Measurements from ENCODE around the gene CSNK1G2.
A peak's percentile ranks its signal among the peaks of the same experiment; 100 is the strongest.

The CSNK1G2 gene

DNA sequence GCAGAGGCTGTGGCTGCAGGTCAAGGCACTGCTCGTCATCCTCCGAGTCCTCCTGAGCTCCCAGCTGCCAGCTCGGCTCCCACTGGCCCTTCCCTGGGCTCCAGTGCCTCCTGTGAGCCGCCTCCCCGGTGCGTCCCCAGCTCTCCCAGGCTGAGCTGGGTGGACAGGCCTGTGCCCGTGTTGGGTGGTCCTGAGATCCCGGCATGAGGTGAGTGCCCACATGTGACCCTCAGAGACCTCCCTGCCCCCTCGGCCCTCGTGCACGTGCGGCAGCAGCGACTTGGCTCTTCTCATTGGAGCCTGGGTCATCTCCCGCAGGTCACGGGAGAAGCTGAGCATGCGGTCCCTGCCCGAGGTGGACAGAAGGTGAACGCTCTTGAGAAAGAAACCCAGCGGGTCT, 20.3 kb upstream of the CSNK1G2 start:
- no peak for DNase-seq

DNA sequence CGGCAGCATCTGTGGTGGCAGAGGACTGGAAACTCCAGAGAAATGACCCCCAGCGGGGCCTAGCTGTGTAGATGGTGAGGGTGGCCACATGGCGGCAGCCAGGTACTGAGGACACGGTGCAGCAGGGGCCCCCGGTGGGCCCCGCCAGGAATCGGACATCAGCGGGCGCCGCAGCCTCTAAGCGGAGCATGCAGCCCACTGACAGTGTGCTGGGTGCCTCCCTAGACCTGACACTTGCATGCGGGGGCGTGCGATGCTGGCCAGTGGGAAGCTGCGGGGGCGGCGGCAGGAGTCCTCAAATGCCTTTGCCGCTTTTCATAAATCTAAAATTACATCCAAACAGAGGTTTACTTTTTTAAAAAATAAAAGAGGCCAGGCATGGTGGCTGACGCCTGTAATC, 19.6 kb upstream of the CSNK1G2 start:
- DNase-seq = no peak

DNA sequence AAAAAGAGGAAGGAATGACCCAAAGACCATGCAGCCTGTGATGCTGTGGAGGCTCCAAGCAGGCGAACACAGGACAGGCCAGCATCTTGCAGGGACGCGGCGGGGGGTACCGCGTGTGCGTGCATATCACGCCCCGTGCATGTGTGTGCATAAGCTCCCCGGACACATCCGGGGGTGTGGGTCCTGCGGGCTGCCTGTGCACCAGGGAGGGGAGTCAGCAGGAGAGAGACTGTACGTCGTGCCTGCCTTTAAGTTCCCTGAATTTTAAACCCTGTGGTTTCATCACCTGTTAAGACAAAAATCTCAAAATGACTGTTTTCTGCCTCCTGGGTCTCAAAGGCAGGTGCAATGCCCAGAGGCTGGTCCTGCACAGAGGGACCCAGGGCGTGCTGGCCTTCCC, 19.1 kb upstream of the CSNK1G2 start:
- DNase-seq = no peak

DNA sequence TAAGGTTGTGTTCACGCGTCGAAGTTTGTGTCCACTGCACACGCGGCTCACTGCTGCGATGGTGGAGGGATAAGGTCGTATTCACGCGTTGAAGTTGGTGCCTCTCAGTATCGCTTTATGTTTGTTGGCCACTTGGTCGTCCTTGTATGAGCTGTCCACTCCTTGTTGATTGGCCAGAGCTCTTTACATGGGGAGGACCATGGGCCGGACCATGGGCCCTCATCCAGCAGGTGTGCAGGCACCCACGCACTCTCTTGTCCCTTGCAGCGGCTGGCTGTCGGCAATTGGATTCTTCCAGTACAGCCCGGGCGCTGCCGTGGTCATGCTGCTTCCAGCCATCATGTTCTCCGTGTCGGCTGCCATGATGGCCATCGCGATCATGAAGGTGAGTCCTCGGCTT, 18.2 kb upstream of the CSNK1G2 start:
- DNase-seq = no peak

DNA sequence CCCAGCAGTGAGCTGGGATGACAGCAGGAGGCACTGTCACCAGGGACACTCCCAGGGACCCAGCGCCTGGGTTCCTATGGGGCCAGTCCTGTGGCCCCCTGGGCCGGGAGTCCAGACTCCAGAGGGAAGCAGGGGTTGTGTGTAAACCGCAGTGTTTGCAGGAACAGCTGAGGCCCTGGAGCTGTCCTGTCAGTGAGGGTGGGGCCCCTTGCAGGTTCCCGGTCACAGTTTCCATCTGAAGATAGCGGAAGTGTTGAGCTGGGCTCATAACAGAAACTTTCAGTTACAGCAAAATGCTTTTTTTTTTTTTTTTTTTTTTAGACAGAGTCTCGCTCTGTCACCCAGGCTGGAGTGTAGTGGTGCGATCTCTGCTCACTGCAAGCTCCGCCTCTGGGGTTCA, 17.7 kb upstream of the CSNK1G2 start:
- no peak for DNase-seq

DNA sequence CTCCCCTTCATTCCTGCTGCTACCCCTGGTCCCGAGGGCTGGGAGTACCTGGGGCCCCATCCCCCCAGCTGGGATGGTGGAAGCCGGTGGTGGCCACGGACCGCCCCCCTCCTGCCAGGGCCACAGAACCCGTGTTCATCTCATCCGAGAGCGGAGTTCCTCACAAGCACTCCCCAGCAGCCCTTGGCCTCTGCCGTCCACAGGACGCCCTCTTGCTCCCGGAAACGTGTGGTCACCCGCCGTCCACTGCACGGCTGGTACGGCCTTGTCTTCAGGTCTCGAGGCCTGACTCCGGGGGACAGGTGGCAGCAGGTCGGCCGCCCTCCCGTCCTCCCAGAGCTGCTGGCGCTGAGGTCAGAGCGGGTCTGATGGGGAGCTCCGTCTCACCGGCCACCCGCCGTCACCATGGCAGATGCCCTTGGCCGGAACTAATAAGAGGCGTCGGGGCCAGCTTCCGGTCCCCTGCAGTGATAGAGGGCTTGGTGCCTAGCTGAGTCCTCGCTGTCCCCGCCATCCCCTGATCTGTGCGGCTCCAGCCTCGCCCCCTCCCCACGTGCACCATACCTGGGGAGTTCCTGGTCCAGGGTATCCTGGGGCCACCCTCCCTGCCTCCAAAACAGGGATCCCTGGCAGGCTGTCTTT, 16.5 kb upstream of the CSNK1G2 start:
- no peak for DNase-seq

DNA sequence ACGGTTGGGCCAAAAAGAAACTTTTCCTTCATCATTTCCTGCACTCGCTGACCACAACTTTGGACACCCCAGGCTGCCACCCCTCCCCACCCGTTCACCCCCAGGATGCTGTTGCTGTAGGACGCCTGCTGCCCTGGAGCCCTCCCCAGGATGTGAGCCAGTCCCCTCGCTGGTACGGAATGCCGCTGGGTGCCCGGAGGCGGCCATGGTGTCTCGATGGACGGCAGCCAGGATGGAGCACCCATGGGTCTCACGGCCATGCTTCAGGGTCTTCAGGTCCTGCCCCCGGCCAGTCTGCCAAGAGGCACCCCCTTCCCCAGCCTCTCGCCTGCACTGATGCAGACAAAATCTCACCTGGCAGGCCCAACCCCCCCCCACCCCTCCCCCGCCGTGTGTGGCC, 15.4 kb upstream of the CSNK1G2 start:
- no peak for DNase-seq

DNA sequence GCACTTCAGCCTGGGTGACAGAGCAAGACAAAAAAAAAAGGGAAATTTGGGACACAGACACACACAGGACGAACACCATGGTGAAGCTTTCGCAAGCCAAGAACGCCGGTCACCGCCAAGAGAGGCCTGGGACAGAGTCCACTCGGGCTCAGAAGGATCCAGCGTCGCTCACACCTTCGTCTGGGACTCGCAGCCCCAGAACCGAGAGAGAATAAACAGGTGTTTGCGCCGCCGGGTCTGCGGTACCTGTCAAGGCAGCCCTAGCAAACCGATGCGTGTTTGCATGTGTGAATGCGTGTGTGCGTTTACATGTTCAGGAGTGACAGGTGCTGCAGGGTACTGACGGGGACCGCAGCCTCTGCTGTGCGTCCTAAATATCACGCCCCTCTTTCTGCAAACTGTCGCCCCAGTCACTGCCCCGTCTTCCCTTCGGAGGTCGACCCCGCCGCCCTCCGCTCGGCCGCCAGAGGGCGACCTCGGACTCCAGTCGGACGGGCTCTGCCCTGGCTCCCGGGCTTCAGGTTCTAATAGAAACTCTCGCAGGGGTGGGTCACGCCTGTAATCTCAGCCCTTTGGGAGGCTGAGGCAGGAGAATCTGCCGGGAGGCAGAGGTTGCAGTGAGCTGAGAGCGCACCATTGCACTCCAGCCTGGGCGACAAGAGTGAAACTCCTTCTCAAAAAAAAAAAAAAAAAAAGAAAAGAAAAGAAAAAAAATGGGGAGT, 11.8 kb upstream of the CSNK1G2 start:
- DNase-seq = peak; percentile 31

DNA sequence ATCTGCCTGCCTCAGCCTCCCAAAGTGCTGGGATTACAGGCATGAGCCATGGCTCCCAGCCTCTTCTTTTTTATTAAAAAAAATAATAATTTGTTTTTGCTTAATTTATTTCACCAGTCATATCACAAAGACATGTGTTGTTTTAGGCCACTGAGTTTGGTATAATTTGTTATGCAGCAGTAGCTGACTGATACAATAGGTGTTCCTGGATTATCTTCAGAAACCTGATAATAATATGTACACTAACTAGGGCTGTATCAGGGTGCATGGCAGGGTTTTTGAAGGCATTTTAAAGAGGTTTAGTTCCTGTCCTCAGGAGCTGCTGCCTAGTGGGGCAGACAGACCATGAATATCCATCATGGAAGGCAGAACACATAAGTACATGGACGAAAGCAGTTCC, 9.5 kb upstream of the CSNK1G2 start:
- no peak for DNase-seq

DNA sequence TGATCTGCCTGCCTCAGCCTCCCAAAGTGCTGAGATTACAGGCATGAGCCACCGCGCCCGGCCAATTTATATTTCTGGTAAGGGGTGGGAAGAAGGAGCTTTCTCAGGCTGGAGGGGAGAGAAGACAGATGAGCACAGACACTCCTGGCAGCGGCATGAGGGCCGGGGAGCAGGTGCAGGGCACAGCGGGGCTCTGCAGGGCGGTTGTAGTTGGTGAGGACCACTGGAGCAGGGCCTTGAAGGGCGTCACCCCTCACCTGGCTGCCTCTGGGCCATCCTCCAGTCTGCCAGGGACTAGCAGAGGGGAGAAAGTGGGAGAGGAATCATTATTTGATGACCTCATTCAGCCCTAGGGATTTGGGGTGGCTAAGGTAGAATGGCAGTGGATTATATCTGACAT, 8.6 kb upstream of the CSNK1G2 start:
- DNase-seq = no peak

DNA sequence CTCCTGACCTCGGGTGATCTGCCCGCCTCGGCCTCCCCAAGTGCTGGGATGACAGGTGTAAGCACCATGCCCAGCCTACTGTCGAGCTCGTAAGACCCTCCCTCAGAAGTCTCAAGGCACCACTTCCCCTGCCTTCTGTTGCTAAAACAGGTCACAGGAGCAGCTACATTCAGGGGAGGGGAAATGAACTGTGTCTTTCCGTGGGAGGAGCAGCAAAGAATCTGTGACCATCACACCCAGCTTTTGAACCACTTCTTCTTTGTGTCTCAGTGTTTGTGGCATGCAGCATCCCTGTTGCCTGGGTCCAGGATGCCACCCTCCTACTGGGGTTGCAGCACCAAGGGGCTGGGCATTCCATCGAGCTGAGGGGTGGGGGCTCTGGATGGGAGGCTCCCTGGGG, 7.7 kb upstream of the CSNK1G2 start:
- DNase-seq = no peak

DNA sequence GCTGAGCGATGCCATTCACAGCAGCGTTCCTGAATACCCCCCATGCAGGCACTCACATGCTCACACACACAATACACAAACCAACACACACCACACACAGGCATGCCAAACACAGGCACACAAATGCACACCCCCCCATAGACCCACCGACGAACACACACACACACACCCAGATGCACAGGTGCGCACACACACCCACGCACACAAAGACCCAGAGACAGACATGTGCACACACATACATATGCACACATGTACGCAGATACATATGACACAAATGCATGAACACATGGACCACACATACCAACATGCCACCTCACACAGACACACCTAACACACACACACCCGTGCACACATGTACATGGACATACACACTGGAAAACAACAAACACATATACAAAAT, 7.0 kb upstream of the CSNK1G2 start:
- DNase-seq = no peak

DNA sequence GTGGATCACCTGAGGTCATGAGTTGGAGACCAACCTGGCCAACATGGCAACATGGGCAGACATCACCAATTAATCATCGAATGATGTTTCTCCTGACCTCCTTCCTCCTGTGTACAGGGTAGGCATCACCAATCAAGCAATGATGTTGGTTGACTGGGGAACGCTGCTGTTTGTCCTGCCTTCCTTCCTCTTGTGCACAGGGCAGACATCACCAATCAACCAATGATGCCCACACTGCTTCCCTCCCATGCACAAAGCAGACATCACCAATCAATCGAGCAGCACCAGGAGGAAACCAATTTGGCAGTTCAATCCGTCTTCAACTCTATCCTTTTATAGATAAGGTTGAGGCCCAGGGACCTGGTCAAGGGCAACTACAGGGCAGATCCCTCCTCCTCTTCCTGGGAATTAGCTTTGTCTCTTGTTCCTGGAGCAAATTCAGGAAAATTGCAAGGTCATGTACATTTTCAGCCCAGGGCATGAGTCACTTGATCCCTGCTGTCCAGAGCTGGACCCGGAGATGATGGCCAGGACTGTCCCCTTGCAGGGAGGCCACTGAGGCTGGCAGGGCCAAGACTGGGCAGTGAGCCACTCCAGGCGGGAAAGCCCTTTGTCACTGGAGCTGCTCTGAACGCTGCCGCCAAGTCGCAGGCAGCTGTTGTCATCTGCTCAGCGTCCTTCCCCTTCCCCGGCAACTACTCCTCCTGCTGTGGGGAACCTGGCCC, 5.3 kb upstream of the CSNK1G2 start:
- DNase-seq = no peak

DNA sequence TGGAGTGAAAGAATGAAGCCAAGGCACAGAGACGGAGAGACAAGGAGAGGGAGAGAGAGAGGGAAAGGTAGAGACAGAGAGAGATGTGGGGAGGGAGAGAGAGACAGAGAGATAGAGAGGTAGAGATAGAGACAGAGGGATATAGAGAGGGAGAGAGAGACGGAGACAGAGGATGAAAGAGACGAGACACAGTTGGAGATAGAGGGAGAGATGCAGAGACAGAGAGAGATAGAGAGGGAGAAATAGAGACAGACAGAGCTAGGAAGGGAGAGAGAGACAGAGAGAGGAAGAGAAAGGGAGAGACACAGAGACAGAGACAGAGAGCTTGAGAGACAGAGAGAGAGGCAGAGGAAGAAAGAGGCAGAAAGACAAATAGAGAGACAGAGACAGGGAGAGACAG, 4.5 kb upstream of the CSNK1G2 start:
- no peak for DNase-seq

DNA sequence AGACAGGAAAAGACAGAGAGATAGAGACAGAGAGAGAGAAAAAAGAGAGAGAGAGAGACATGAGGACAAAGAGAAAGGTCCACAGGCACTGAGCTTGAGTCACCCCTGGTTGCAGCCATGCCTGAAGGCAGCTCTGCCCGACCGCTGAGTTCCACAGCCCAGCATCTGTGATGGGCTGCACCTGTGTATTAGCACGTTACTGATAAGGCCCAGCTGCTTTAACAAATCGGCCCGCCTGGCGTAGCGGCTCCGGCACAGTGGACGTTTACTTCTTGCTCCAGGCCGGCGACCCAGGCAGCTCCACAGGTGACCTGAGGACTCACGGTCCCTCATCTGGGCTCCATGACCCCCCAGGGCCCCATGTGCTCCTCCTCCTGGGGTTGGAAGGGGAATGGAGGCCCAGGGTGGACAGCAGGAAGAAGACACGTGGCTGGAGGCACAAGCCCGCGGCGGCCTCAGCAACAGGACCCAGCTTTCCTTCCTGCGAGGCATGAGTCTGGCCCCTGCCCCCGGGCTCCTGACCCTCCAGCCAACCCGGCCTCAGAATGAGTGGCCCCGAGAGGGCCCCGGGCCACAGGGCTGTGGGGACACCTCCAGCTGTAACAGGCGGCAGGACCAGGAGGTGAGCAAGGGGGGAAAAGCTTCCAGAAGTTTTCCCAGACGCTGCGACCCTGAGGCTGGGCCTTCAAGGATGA, 3.9 kb upstream of the CSNK1G2 start:
- DNase-seq = no peak

DNA sequence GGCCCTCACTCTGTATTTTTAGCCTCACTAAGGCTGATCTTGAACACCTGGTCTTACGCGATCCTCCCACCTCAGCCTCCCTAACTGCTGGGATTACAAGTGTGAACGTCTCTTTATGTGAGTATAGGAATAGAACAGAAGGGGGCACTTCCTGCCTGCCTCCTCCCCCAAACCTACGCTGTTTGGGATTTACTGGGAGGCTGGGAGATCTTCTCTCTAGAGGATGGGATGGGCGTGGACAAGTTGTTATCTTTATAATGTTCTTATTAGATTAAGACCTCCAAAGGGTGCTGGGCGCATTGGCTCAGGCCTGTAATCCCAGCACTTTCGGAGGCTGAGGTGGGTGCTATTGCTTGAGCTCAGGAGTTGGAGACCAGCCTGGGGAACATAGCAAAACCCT, 2.9 kb upstream of the CSNK1G2 start:
- DNase-seq = no peak

DNA sequence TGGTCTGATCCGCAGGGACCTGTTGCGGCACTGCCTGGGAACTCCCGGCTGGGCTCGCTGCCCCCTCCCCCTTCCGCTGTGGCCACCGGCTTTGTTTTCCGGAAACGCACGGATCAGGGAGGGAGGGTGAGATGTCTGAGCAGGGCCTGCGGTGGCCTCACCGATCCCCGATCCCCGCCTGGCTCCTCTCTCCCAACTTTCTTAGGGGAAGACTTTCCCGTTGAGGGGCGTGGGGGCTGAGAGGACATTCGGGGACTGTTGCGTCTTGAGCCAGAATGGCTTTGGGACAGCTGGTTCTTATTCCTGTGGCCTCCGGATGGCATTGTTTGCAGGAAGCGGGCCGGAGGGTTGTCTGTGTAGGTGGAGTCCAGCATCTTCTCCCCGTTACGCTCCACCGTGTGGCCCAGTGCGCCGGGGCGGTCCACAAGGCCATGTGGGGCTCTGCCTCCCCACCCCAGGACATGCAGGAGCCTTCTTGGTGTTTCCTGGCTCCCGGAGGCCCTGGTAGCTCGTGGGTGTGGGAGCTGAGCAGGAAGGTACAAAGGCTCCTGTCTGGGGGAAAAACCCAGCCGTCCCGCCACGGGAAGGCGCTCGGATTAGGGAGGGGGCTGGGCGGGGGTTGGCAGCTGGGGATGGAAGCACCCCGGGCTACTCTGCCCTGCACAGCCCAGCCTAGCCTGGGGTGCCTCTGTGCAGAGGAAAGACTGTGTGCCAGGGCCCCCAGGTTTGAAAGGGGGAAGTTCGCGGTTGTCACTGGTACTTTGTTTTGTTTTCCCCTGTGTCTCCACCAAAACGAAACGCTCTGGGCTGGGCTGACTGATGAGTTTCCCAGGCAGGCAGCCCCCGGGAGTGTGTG, 1.3 kb downstream of the CSNK1G2 start:
- peak; percentile 23 for DNase-seq

DNA sequence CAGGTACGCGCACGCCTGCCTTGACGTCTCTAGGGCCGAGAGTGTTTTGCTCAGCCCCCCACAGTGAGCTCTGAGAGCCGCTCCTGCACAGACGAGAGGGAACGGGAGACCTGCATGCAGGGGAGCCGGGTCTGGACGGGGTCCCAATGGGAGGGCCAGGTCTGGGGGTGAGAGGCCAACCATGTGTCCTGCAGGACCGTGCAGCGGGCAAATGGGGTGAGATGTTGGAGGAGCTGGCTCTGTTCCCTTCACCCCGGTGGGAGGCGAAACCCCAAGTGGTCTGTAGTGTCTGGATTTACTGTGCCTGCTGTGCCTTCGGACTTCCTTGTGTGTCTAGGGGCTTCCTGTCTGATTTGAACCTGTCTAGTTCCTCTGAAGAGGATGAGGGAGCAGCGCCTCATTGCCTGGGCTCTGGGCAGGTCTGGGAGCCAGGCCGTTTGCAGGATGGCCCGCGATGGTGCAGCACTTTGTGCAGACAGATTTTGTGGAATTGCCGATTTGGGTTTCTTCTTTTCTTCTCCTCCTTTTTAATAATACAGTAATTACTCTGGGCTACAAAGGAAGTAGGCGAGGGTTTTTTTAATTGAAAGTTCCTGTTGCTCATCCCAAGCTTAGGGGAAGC, 2.1 kb downstream of the CSNK1G2 start:
- DNase-seq = peak; percentile 11

DNA sequence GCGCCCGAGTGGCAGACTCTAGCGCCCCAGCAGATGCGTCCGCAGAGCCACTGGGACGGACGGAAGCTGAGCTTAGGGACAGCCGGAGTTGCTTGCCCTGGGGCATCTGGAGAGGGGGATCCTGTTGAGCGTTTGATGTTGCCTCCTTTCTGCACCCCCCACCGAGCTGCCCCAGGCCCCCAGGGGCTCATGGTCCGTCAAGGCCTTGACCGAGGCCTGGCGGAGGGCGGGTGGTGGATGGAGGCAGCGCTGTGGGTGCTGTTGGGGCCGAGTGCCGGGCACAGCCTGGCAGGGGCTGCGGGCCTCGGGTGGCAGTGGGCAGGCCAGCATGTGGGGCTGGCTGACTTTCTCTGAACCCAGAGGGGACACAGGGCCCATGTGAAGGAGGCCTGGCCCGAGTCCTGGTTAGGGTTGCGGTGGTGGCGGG, 2.7 kb downstream of the CSNK1G2 start:
- no peak for DNase-seq

DNA sequence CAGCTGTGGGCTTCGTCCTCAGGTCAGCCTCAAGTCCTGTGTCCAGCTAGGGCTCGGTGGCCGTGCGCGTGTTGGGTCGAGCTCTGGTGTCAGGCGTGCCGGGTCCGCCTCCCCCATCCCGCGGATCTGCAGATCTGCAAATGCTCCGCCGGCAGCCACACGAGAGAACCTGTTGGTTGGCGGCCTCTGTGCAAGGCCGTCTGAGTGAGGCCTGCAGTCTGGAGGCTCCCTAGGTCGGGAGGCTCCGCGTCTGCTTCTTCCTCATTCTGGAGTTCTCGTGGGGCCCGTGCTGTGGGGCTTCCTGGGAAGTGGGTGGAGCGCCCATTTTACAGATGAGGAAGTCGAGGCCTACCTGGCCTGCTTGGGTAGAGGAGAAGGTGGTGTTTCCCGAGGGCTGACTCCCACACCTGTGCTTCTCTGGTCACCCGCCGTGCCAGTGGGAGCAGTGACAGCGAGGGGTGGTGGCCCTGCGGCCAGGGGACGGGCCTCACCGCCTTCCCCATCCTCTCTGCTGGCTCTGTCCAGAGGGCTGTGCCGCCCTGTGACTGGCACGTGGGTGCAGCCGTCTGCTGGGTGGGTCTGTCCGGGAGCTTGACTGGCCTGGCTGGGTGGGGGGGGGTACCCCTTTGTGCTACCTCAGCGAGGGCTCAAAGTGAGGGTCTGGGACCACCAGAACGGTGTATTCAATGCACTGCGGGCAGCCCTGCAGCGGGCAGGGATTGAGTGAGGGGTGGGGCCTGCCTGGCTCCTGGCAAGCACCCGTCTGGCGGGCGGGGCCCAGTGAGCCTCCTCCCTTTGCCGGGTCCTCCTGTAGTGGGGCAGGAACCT, 3.3 kb downstream of the CSNK1G2 start:
- no peak for DNase-seq

DNA sequence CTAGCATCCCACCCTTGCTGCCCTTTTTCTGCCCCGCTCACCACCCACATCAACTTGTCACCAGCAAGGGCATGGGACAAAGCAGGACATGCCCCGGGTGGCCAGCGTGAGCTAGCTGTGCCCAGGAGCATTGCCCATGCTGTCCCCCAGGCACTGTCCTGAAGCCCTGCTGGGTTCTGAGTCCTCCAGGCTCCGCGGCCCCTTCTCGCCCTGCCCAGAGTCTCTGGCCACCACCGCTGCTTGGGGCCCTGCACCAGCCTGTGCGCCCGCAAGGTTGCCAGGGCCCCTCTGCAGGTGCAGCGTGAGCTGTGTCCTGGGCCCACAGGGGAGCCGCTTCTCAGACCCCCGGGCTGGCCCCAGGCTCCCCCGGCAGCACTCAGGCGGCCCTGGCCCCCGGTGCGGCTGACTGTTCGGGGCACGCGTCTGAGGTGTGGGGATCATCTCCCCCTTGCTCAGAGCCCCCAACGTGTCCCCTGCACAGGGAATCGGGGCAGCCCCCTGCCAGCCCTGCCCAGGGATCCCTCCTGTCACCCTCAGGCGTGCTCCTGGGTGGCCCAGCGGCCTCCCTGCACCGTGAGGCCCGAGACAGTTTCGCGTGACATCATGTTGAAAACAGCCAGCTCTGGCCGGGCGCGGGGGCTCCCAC, 4.1 kb downstream of the CSNK1G2 start:
- no peak for DNase-seq
